A673 (cell line): Measurements from ENCODE around the gene COL8A1. TPM values are rescaled to one million over a fixed set of nuclear protein-coding genes. Genes with fewer than 3 reads are reported as not detected.

ENCODE experiments used
- BruUV-seq: library from RNA; stranded (reverse); fragments of 400-500 nt; replicated peaks from 2 replicates; lab custom pipeline; 2021; lab: Mats Ljungman, UMichigan
- CTCF ChIA-PET: fragments of 300-600 bp; sonication (Branson Sonifier 250); formaldehyde crosslinking; loops from one replicate; lab custom pipeline; 2022; ENCODE audit warnings: antibody characterized with exemption; lab: Charles Lee
- POLR2A ChIA-PET: fragments of 300-600 bp; sonication (Branson Sonifier 250); formaldehyde crosslinking; loops from one replicate; lab custom pipeline; 2022; ENCODE audit warnings: antibody characterized with exemption; ENCODE audit not compliant: low non-redundant PET; lab: Charles Lee
- DNase-seq: peaks from one replicate; pipeline ENCODE4 v3.0.0-alpha.2; 2015; ENCODE audit warnings: low spot score
- H3K27ac ChIP-seq: fragments of 200-600 bp; sonication (generic); 2 replicates; pipeline ENCODE4 v1.5.1; 2016; ENCODE audit warnings: mixed run types, low read depth, mild to moderate bottlenecking, mixed read lengths, antibody characterized with exemption, low read length; ENCODE audit not compliant: poor library complexity, severe bottlenecking
- H3K27me3 ChIP-seq: fragments of 200-600 bp; sonication (generic); replicated peaks from 2 replicates; pipeline ENCODE4 v1.6.1; 2017; ENCODE audit warnings: mixed run types, low read depth, mild to moderate bottlenecking, mixed read lengths, antibody characterized with exemption, low read length; ENCODE audit not compliant: insufficient read depth, poor library complexity
- H3K36me3 ChIP-seq: fragments of 200-600 bp; sonication (generic); 2 replicates; pipeline ENCODE4 v1.6.1; 2016; ENCODE audit warnings: mixed run types, mild to moderate bottlenecking, mixed read lengths, antibody characterized with exemption, low read length; ENCODE audit not compliant: insufficient read depth, poor library complexity, severe bottlenecking
- H3K4me1 ChIP-seq: fragments of 200-600 bp; sonication (generic); 2 replicates; pipeline ENCODE4 v1.6.1; 2017; ENCODE audit warnings: mixed run types, mild to moderate bottlenecking, mixed read lengths, antibody characterized with exemption, low read length; ENCODE audit not compliant: insufficient read depth, poor library complexity, severe bottlenecking
- H3K4me3 ChIP-seq: fragments of 200-600 bp; sonication (generic); 2 replicates; pipeline ENCODE4 v1.5.1; 2016; ENCODE audit warnings: low read depth, mixed run types, mild to moderate bottlenecking, mixed read lengths, low read length; ENCODE audit not compliant: poor library complexity, severe bottlenecking
- H3K9me3 ChIP-seq: fragments of 200-600 bp; sonication (generic); 2 replicates; pipeline ENCODE4 v1.6.1; 2016; ENCODE audit warnings: mixed run types, low read depth, mild to moderate bottlenecking, mixed read lengths, antibody characterized with exemption, low read length; ENCODE audit not compliant: poor library complexity, severe bottlenecking
- EZH2 ChIP-seq: fragments of 200-600 bp; sonication (generic); IDR thresholded peaks from 2 replicates; pipeline ENCODE4 v1.6.1; 2017; ENCODE audit warnings: borderline replicate concordance, low read depth, mild to moderate bottlenecking, mixed read lengths, antibody characterized with exemption, low read length; ENCODE audit not compliant: poor library complexity, severe bottlenecking
- intact Hi-C: fragments of 100-400 bp; cut with micrococcal nuclease; formaldehyde crosslinking; loops from one replicate; pipeline ENCODE4 v1.10.0; 2022; ENCODE audit not compliant: unreplicated experiment
- total RNA-seq: library from RNA; stranded (reverse); gene quantifications from 2 replicates; pipeline ENCODE4 v1.2.3, GENCODE V29; 2021
- TF ChIP-seq, protein P1 (sequence below): fragments of 300-800, 200-600 bp; sonication (generic); conservative IDR thresholded peaks from 2 replicates; pipeline ENCODE4 v1.5.1; 2017; ENCODE audit warnings: low read depth, mild to moderate bottlenecking, antibody characterized with exemption, low read length, moderate library complexity, mixed read lengths

Gene COL8A1
- total RNA-seq, 1 experiment from 2014 or later: 2.5 TPM

DNA sequence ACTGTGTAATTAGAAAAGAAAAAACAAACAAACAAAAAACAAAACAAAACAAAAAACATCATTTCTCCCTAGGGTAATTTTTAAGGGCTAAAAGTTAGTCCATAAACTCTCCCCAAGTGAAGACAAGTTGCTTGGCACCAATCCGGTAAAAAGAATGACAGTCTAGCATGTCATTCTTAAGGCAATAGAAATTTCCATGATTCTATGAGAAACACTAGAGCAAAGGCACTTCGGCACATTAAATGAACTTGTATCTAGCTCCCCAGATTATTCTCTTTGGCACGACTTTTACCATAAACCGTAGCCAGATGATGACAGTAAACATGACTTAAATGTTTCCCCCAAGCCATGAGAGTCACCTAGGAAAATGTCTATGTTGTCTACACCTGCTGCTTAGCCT lies 10.1 kb downstream of the COL8A1 start:
- H3K27me3 ChIP-seq: no peaks in the 10 kb centered on the region
- peaks cover 25% of the 10 kb centered on the region for H3K4me1 ChIP-seq
- H3K27ac ChIP-seq: no peak overlapping the region
- no peaks in the 10 kb centered on the region for H3K9me3 ChIP-seq
- no peaks in the 10 kb centered on the region for H3K36me3 ChIP-seq
- no peak for DNase-seq
- BruUV-seq: no TSS peak
- ChIA-PET POLR2A (no interaction called here), CTCF (interaction anchor here (1.6 kb wide), 1 partner anchor 11 kb away, joined by 7 read pairs; no protein-coding TSS in a partner anchor)
- no peak overlapping the region for H3K4me3 ChIP-seq
- TF ChIP-seq, protein P1, sequence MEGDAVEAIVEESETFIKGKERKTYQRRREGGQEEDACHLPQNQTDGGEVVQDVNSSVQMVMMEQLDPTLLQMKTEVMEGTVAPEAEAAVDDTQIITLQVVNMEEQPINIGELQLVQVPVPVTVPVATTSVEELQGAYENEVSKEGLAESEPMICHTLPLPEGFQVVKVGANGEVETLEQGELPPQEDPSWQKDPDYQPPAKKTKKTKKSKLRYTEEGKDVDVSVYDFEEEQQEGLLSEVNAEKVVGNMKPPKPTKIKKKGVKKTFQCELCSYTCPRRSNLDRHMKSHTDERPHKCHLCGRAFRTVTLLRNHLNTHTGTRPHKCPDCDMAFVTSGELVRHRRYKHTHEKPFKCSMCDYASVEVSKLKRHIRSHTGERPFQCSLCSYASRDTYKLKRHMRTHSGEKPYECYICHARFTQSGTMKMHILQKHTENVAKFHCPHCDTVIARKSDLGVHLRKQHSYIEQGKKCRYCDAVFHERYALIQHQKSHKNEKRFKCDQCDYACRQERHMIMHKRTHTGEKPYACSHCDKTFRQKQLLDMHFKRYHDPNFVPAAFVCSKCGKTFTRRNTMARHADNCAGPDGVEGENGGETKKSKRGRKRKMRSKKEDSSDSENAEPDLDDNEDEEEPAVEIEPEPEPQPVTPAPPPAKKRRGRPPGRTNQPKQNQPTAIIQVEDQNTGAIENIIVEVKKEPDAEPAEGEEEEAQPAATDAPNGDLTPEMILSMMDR: no peak
- TF ChIP-seq EZH2: no peak
- intact Hi-C loops: loop anchor here (5.0 kb wide), 1 partner anchor 159 kb away; no protein-coding TSS in a partner anchor

DNA sequence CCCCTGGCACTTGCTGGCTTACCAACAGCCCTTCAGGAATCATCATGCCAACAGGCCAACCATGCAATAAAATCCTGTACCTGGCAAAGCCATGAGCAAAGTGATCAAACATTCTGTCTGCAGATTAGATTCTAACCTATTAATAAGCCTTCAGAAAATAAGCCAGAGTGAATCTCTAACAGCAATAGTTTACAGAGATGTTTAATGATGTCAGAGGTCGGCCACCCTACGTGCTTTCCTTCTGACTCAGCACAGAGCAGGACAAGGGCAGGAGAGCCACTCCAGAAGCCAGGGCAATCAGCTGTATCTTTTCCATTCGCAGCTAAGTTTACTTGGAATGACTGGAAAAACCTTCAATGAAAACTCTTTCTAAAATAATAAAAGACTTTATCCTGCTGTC lies 13.1 kb downstream of the COL8A1 start:
- ChIA-PET POLR2A (no interaction called here), CTCF (no interaction called here)
- Histone ChIP-seq H3K4me3 (no peak overlapping the region), H3K27me3 (no peaks in the 10 kb centered on the region), H3K9me3 (no peaks in the 10 kb centered on the region), H3K36me3 (no peaks in the 10 kb centered on the region), H3K27ac (no peak overlapping the region), H3K4me1 (peaks cover 16% of the 10 kb centered on the region)
- BruUV-seq: no TSS peak
- intact Hi-C loops: no loop called here
- DNase-seq: no peak
- TF ChIP-seq, protein P1: no peak
- no peak for TF ChIP-seq EZH2

DNA sequence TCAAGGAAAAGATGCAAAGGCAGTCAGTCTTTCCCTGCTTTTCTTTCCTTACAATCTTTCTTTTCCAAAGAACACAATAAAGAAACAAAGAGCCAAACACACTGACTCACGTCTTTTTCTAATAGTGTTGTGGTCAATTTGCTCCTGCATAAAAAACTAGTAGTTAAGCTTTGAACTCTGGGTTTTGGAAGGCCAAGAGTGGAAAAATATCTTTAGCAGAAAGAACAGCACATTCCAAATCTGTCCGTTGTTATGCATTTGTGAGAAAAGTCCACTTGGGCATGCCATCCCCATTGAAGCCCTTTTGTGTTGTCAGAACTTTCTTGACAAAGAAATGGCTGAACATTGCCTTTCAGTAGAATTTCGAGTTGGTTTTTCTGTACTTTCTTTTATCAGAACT lies 18.2 kb downstream of the COL8A1 start:
- BruUV-seq: no TSS peak
- H3K27me3 ChIP-seq: no peaks in the 10 kb centered on the region
- no peaks in the 10 kb centered on the region for H3K36me3 ChIP-seq
- no peaks in the 10 kb centered on the region for H3K4me1 ChIP-seq
- intact Hi-C loops: no loop called here
- ChIA-PET CTCF (interaction anchor here (0.7 kb wide), 1 partner anchor 13 kb away, joined by 3 read pairs; no protein-coding TSS in a partner anchor), POLR2A (no interaction called here)
- no peak overlapping the region for H3K27ac ChIP-seq
- no peaks in the 10 kb centered on the region for H3K9me3 ChIP-seq
- no peak overlapping the region for H3K4me3 ChIP-seq
- no peak for TF ChIP-seq EZH2
- TF ChIP-seq, protein P1: no peak
- DNase-seq: no peak
